ENCODE measurements around the gene CDH6.

GRCh38 chr5:31291323-31291854 lies 97.9 kb downstream of the CDH6 start:
- TF ChIP-seq CTCF (IDR thresholded peaks at IDR 0.05) (no peak), POLR2A (IDR thresholded peaks at IDR 0.05) (no peak)

Data from lower leg skin (tissue), 3 donors.